Measurements from ENCODE around the gene APBA1. TPM values are rescaled to one million over a fixed set of nuclear protein-coding genes. Genes with fewer than 3 reads are reported as not detected.

APBA1 gene
- total RNA-seq, 1 donor from 2014 or later = 6.2 TPM

- Histone ChIP-seq H3K4me3 (no peak overlapping the region), H3K4me1 (no peaks in the 10 kb centered on the region), H3K27ac (no peak overlapping the region), H3K27me3 (no peaks in the 10 kb centered on the region), H3K9me3 (no peaks in the 10 kb centered on the region), H3K36me3 (no peaks in the 10 kb centered on the region)
- DNase-seq = no peak
- ATAC-seq = no peak
- TF ChIP-seq CTCF (IDR thresholded peaks at IDR 0.05) = no peak
- intact Hi-C loops (cut with DNase I) = no loop called here
Observed at GRCh38 chr9:69606089-69606488, 66.1 kb downstream of the APBA1 start.

- DNase-seq (no peak), ATAC-seq (no peak)
- Histone ChIP-seq H3K27me3 (no peaks in the 10 kb centered on the region), H3K9me3 (no peaks in the 10 kb centered on the region), H3K4me3 (no peak overlapping the region), H3K4me1 (no peaks in the 10 kb centered on the region), H3K36me3 (no peaks in the 10 kb centered on the region), H3K27ac (no peak overlapping the region)
- TF ChIP-seq CTCF (IDR thresholded peaks at IDR 0.05) = no peak
- intact Hi-C loops (cut with DNase I) = no loop called here
Observed at GRCh38 chr9:69605406-69605805, 66.8 kb downstream of the APBA1 start.

- no peak for ATAC-seq
Observed at GRCh38 chr9:69604568-69605219, 67.5 kb downstream of the APBA1 start.

GRCh38 chr9:69603656-69604055 lies 68.5 kb downstream of the APBA1 start:
- Histone ChIP-seq H3K4me1 (no peaks in the 10 kb centered on the region), H3K36me3 (no peaks in the 10 kb centered on the region), H3K27ac (no peak overlapping the region), H3K27me3 (no peaks in the 10 kb centered on the region), H3K4me3 (no peak overlapping the region), H3K9me3 (no peaks in the 10 kb centered on the region)
- DNase-seq = no peak
- no peak for ATAC-seq
- TF ChIP-seq CTCF (IDR thresholded peaks at IDR 0.05) = no peak
- intact Hi-C loops (cut with DNase I) = no loop called here

More at GRCh38 chr9:69604568-69605219, 67.5 kb downstream of the APBA1 start:
- DNase-seq = no peak
- H3K4me1 ChIP-seq = no peaks in the 10 kb centered on the region
- H3K9me3 ChIP-seq = no peaks in the 10 kb centered on the region
- intact Hi-C loops (cut with DNase I) = no loop called here
- TF ChIP-seq CTCF (IDR thresholded peaks at IDR 0.05) = no peak
- no peaks in the 10 kb centered on the region for H3K27me3 ChIP-seq
- no peak overlapping the region for H3K4me3 ChIP-seq
- no peak overlapping the region for H3K27ac ChIP-seq
- no peaks in the 10 kb centered on the region for H3K36me3 ChIP-seq

GRCh38 chr9:69602773-69603172 lies 69.4 kb downstream of the APBA1 start:
- Histone ChIP-seq H3K4me1 (no peaks in the 10 kb centered on the region), H3K27ac (no peak overlapping the region), H3K4me3 (no peak overlapping the region), H3K9me3 (no peaks in the 10 kb centered on the region), H3K27me3 (no peaks in the 10 kb centered on the region), H3K36me3 (no peaks in the 10 kb centered on the region)
- ATAC-seq (no peak), DNase-seq (no peak)
- no peak for TF ChIP-seq CTCF (IDR thresholded peaks at IDR 0.05)
- intact Hi-C loops (cut with DNase I) = no loop called here

GRCh38 chr9:69601698-69602097 lies 70.5 kb downstream of the APBA1 start:
- intact Hi-C loops (cut with DNase I) = no loop called here
- no peaks in the 10 kb centered on the region for H3K36me3 ChIP-seq
- no peaks in the 10 kb centered on the region for H3K9me3 ChIP-seq
- no peak overlapping the region for H3K27ac ChIP-seq
- ATAC-seq (no peak), DNase-seq (no peak)
- H3K4me3 ChIP-seq = no peak overlapping the region
- no peaks in the 10 kb centered on the region for H3K27me3 ChIP-seq
- TF ChIP-seq CTCF (IDR thresholded peaks at IDR 0.05) = no peak
- H3K4me1 ChIP-seq = no peaks in the 10 kb centered on the region
